T47D (cell line): ENCODE data around the gene TCF19.
"Not testable (repeated sequence)": the region's sequence is repeated elsewhere in the genome, so short reads cannot be mapped to it uniquely, and the experiment has no call there.

Experiments used
- DNase-seq, 2 experiments: peaks; one replicate each; pipeline versions ENCODE4 v3.0.0 to v3.0.0-alpha.2; 2011 to 2012; ENCODE audit warnings: low read depth in 1 of 2, low spot score in 1 of 2
- JUND ChIP-seq: IDR thresholded peaks from 2 replicates; pipeline ENCODE4 v1.6.1; 2012; ENCODE audit warnings: low read depth
- in situ Hi-C: cut with HindIII; loops from 2 replicates; pipeline ENCODE4 v1.10.0; 2016; ENCODE audit warnings: low sequenced_read_pairs, low pct_unique_long_range_greater_than_20kb

Gene TCF19

DNA sequence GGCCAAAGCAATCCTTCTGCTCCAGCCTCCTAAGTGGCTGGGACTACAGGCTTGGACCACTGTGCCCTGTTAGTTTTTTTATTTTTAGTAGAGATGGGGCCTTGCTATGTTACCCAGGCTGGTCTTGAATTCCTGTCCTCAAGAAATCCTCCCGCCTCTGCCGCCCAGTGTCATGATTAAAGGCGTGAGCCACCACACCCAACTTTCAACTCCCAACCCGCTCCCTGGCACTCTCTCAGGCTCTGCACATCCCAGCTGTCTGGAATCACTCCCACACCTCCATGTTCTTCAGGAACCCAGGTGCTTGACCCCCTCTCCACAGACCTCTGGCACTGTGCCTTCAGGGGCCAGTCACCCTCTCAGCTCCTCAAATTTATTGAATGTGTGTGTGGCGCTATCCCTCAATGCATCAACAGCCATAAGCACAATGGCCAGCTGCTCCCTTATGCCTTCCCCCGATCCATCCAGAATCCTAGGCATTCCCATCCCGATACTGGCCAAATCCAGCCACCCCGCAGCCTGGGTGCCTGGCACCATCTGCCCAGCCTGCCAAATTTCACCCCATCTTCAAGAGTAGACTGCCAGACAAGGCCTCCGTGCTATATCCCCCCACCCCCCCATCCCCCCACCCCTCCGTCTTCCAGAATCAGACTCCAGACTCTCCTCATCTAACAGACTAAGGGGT is 12.7 kb downstream of the TCF19 start:
- no peak for DNase-seq
- no peak for TF ChIP-seq JUND
- in situ Hi-C loops = no loop called here

DNA sequence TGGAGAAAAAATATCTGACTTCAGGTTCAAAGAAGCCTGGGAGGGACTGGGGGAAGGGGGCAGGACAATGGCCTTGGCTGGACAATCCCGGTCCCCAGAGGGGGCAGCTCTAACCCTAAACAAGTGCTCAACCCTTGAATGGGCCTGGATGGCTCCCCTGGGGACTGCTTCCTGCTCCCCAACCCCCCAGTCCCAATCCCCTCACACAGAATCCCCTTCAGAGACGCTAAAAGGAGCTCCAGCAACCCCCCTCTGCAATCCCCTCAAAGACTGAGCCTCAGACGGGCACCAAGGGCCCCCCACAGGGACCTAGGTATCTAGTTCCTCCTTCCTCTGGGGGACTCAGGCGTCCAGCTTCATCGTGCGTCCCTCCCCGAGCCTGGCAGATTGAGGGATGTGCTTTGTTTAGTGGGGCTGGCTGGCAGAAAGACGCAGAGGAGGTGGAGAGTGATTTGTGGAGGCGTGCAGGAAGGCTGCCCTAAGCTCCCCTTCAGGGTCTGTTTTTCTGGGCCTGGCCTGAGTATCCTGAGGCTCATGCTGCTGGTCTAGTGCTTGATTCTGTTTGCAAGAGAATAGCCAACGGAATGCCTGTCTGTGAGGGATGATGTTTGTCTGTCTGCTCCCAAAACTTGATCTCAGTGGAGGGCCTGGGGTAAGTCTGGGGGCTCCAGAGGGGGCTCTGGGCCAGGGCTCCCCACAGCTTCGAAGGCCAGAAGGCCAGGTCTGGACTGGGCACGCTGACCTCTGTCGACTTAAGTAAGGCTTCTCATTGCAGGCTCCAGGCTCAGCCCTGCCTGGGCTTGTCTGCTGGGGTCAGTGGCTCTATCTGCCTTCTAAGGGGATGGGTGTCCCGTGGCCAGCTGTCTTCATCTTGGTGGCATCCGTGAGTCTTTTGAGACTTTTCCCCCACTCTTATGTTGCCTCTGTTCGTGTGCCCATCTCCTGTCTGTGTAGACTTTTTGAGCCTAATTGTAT is 13.8 kb downstream of the TCF19 start:
- TF ChIP-seq JUND = no peak
- no peak for DNase-seq
- in situ Hi-C loops = no loop called here

DNA sequence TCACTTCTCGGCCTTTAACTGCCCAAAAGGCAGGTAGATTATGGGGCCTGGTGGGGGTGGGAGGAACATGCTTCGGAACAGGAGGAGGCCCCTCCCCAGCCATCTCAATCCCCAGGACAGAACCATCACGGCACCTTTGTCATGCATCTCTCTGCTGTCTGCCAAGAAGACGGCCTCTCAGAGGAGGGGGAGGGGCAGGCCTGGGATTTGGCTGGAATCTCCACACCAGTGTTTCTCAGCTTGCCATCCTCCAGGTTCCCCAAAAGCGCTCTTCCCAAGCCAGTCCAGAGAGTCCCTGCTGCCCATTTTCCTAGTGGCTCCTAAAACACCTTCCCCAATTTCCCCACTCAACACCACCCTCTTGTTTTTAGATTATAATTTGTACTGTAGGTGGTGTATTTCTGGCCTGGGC is 14.6 kb downstream of the TCF19 start:
- in situ Hi-C loops = no loop called here
- TF ChIP-seq JUND = no peak
- DNase-seq = no peak

DNA sequence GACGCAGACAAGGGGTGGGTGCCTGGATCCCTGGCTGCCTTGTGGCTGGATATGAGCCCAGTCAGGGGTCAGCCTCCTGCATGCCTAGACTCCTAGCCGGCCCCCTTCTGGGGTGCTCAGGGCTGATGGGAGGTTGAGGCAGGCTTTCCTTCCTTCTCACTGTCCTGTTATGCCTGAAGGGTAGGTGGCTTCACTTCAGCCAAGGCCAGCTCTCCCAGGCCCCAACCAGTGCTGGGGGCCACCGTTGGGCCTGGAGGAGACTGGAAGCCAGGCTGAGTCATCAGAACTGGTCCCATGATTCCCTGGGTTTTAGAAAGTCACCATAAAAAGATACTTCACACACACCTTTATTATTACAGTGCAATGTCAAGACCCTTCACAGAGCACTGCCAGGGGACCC is 15.0 kb downstream of the TCF19 start:
- in situ Hi-C loops = no loop called here
- no peak for DNase-seq
- TF ChIP-seq JUND = no peak

DNA sequence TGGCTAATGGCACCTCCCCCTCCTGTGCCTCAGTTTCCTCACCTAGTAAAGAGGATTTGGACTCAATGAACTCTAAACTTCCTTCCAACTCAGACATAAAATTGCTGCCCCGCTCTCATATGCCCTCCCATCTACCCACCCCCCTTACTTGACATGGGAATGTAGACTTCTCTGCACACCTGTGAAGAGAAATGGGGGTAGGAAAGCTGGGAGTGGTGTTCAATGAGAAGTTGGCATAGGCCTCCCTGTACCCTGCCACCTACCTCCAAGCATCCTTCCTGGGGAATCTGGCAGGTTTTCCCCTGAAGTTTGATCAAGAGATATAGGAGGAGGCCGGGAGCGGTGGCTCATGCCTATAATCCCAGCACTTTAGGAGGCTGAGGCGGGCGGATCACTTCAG is 16.0 kb downstream of the TCF19 start:
- DNase-seq = no peak
- in situ Hi-C loops = no loop called here
- TF ChIP-seq JUND = no peak

DNA sequence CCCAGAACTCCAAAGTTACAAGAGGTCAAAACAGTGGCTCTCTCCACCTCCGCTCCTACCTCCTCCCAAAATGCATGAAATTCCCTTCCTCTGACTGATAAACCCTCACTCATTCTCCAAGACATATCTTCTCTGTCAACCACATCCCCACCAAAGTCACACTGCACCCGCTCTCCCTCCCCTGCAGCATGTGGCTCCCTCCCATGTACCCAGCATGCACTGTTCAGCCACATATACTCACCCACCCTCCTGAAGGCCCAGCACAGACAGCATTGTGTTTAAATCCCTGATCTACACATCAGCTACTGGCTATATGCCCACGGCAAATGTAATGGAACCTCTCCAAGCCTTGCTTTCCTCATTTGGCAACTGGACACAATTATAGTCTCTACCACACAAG is 17.6 kb downstream of the TCF19 start:
- no peak for TF ChIP-seq JUND
- no peak for DNase-seq
- in situ Hi-C loops = no loop called here

DNA sequence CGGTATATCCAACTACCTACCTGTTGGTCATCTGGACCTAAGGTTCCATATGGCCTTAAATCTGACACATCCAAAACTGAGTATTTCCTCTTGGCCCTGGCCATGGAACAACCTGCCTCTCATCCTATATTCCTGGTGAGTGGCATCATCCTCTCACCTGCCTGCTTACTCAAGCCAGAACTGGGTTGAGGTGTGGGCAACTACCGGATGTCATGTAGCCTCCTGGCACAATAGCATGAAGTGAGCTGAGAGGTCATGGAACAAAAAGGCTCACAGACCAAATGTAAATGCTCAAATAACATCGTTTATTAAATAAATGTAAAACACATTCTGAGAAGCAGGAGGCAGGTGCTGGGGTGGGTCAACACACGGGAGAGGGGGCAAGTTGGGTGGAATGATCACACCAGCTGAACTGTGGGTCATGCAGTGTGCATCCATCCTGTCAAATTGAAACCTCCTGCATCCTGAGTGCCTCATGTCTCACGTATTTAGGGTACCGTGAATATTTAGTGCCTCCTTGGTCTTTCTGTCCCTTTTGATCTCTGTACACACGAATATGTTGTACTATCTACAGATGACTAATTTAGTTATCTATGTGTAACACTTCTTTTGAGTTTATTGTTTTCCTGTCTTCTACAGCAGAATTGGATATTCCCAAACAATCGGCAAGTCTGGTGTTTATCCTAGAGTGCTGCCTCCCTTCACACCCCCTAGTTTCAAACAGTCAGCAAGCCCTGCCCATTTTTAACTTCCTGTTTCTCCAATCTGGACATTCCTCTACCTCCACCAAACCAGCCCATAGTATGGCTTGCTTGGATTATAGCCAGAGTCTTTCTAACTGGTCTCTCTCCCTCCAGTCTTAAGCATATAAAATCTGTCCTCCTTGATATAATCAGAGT is 20.0 kb downstream of the TCF19 start:
- no peak for TF ChIP-seq JUND
- in situ Hi-C loops = no loop called here
- no peak for DNase-seq

DNA sequence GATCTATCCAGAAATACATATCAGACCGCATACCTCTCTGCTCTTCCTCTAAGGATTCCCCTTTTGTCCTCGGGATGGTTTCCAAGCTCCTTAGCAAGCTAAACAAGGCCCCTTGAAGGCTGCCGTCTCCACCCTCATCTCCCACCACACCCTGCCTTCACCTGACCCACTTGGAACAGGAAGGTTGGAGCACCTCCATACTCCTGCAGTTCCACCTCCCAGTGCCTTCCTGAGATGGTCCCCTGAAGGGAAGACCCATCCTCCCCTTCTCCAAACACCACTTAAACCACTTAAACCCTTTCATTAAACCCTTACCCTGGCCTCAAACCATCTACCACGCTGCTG is 20.6 kb downstream of the TCF19 start:
- in situ Hi-C loops = no loop called here
- DNase-seq = no peak
- no peak for TF ChIP-seq JUND

DNA sequence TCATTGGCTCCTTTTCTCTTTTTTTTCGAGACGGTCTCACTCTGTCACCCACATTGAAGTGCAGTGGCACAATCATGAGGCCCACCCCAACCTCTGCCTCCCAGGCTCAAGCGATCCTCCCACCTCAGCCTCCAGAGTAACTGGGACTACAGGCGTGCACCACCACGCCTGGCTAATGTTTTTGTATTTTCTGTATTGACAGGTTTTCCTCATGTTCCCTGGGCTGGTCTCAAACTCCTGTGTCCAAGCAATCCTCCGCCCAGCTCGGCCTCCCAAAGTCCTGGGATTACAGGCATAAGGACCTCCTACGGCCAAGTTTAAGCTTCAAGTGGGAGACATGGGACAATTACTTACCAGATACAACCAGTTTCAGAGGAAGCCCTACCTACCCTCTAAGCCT is 21.5 kb downstream of the TCF19 start:
- in situ Hi-C loops = no loop called here
- no peak for TF ChIP-seq JUND
- DNase-seq = no peak

DNA sequence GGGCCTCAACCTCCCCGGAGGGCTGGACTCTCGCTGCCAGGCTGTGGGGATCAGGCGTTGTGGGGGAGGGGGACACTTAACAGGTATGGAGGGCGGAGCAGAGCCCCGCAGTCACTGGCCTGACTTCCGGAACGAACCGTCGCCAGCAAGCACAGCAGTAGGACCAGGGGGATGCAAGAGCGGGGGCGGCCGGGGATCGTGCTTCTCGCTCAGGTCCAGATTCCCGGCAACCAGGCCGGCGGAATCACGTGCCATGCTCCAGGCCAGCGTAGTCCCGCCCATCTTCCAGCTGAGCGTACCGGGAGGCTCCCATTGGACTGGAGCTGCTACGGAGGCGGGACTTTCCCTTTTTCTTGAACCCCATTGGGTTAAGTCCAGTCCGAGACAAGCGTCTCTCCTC is 22.1 kb downstream of the TCF19 start:
- in situ Hi-C loops = no loop called here
- TF ChIP-seq JUND = no peak
- DNase-seq = no peak

DNA sequence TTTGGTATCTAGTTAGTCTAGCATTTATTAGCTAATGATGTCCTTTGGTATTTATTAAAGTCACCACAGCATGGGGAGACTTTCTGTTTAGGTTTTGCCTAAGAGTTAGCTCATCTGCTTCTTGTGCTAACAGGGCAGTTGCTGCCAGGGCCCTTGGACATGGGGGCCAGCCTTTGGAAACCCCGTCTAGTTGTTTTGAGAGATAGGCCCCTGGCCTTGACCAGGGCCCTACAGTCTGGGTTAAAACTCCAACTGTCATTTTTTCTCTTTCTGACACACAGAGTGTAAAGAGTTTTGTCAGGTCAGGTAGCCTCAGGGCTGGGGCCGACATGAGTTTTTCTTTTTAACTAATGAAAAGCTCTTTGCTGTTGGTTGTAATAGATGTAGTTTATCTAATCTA is 24.9 kb downstream of the TCF19 start:
- DNase-seq, in situ Hi-C loops: not testable (repeated sequence)

DNA sequence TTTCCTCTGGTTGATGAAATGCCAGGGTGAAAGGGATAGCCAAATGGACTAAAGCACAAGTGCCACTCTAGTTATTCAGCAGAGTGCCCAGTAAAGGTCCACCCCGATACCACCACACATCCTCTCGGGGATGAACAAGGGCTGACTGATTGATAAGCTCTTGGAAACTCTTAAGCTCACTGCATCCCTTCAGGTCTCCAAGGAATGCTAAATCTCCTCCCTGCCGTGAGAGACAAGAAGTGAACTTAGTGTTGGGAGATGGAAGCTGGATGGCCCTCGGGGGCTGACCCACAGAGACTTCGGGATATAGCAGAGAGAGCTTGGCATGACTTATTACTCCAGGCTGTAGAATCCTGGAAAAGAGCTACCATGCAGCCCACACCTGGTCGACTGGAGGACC is 25.5 kb downstream of the TCF19 start:
- in situ Hi-C loops, DNase-seq: not testable (repeated sequence)

DNA sequence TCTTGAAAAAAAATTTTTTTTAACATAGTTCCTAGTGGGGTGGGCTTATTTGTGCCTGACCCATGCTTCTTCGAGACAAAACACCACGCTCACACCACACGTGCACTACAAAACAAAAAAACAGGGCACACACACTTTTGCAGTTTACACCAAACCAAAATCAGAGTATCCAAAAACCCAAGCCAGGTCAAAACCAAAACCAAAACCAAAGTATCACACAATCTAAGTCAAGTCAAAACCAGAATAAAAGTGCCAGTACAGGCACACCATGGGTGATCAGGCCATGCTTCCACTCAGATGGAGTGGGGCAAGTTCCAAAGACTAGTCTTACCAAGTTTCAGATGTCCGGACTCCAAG is 27.3 kb downstream of the TCF19 start:
- in situ Hi-C loops, DNase-seq: not testable (repeated sequence)
